PC-9 (cell line): ENCODE measurements around the gene PPP1R37. TPM values are rescaled to one million over a fixed set of nuclear protein-coding genes. Genes with fewer than 3 reads are reported as not detected.

ENCODE experiments used
- BruUV-seq: library from RNA; stranded (reverse); fragments of 400-500 nt; replicated peaks from 2 replicates; lab custom pipeline; 2021; lab: Mats Ljungman, UMichigan
- CTCF ChIA-PET: fragments of 300-600 bp; sonication (Branson Sonifier 250); formaldehyde crosslinking; loops from one replicate; lab custom pipeline; 2022; ENCODE audit warnings: antibody characterized with exemption; lab: Charles Lee
- POLR2A ChIA-PET: fragments of 300-600 bp; sonication (Branson Sonifier 250); formaldehyde crosslinking; loops from one replicate; lab custom pipeline; 2022; ENCODE audit warnings: antibody characterized with exemption; ENCODE audit not compliant: unreplicated experiment; lab: Charles Lee
- DNase-seq, 2 experiments: peaks; one replicate each; pipeline versions ENCODE4 v3.0.0 to v3.0.0-alpha.2; 2015 to 2022; ENCODE audit warnings: mixed read lengths in 1 of 2
- H2AFZ ChIP-seq: fragments of 200-600 bp; sonication (generic); 2 replicates; pipeline ENCODE4 v1.8.1; 2017; ENCODE audit warnings: antibody characterized with exemption
- H3F3A ChIP-seq: fragments of 200-600 bp; sonication (generic); 2 replicates; pipeline ENCODE4 v1.8.1; 2017; ENCODE audit warnings: antibody characterized with exemption, mild to moderate bottlenecking, low read depth; ENCODE audit not compliant: insufficient read depth
- H3K27ac ChIP-seq: fragments of 200-600 bp; sonication (generic); 2 replicates; pipeline ENCODE4 v1.6.1; 2016; ENCODE audit warnings: mixed run types
- H3K27me3 ChIP-seq: fragments of 200-600 bp; sonication (generic); 2 replicates; pipeline ENCODE4 v1.6.1; 2016; ENCODE audit warnings: low read depth, mixed run types; ENCODE audit not compliant: insufficient read depth
- H3K36me3 ChIP-seq: fragments of 200-600 bp; sonication (generic); 2 replicates; pipeline ENCODE4 v1.6.1; 2016; ENCODE audit warnings: low read depth, mixed run types
- H3K4me1 ChIP-seq: fragments of 200-600 bp; sonication (generic); replicated peaks from 2 replicates; pipeline ENCODE4 v1.6.1; 2016; ENCODE audit warnings: mixed run types; ENCODE audit not compliant: insufficient read depth
- H3K4me2 ChIP-seq: fragments of 200-600 bp; sonication (generic); 2 replicates; pipeline ENCODE4 v1.6.1; 2017; ENCODE audit warnings: mixed run types
- H3K4me3 ChIP-seq: fragments of 200-600 bp; sonication (generic); 2 replicates; pipeline ENCODE4 v1.6.1; 2016; ENCODE audit warnings: mixed run types
- H3K79me2 ChIP-seq: fragments of 200-600 bp; sonication (generic); 2 replicates; pipeline ENCODE4 v1.6.1; 2017; ENCODE audit warnings: low read depth, mixed run types
- H3K9me2 ChIP-seq: fragments of 200-600 bp; sonication (generic); 2 replicates; pipeline ENCODE4 v1.8.1; 2017; ENCODE audit warnings: mild to moderate bottlenecking; ENCODE audit not compliant: insufficient read depth
- H3K9me3 ChIP-seq: fragments of 200-600 bp; sonication (generic); 2 replicates; pipeline ENCODE4 v1.8.1; 2016; ENCODE audit warnings: low read depth; ENCODE audit not compliant: insufficient read depth
- H4K20me1 ChIP-seq: fragments of 200-600 bp; sonication (generic); 2 replicates; pipeline ENCODE4 v1.8.1; 2017; ENCODE audit not compliant: insufficient read depth
- EZH2 ChIP-seq: fragments of 200-600 bp; sonication (generic); IDR thresholded peaks from 2 replicates; pipeline ENCODE4 v1.8.0; 2017; ENCODE audit warnings: antibody characterized with exemption, low read depth
- intact Hi-C: fragments of 100-400 bp; cut with micrococcal nuclease; formaldehyde crosslinking; loops from one replicate; pipeline ENCODE4 v1.10.0; 2022; ENCODE audit not compliant: unreplicated experiment
- total RNA-seq: library from RNA; stranded (reverse); gene quantifications from 2 replicates; pipeline ENCODE4 v1.2.3, GENCODE V29; 2021
- TF ChIP-seq, protein P1 (sequence below): fragments of 200-600 bp; sonication (generic); conservative IDR thresholded peaks from 2 replicates; pipeline ENCODE4 v1.6.1; 2017; ENCODE audit warnings: mixed run types, antibody characterized with exemption, mild to moderate bottlenecking, moderate library complexity

PPP1R37 gene
- total RNA-seq, 1 experiment from 2014 or later, result 41.1 TPM

DNA sequence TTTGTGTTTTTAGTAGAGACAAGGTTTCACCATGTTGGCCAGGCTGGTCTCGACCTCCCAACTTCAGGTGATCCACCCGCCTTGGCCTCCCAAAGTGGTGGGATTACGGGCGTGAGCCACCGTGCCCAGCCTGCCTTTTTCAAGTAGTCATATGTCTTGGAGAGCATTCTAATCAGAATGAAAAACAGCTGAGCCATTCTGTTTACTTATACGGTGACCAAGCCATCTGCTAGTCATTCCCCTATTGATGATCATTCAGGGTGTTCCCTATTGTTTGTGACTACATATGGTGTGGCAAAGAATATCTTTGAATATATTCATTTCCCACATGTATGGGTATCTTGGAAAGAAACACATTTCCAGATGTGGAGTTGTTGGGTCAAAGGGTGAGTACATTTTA is 102.8 kb downstream of the PPP1R37 start:
- H3K27me3 ChIP-seq, result no peaks in the 10 kb centered on the region
- H2AFZ ChIP-seq, result no peak overlapping the region
- H3K9me3 ChIP-seq, result no peaks in the 10 kb centered on the region
- H3K4me1 ChIP-seq, result no peaks in the 10 kb centered on the region
- ChIA-PET CTCF (no interaction called here), POLR2A (no interaction called here)
- no peaks in the 10 kb centered on the region for H3F3A ChIP-seq
- TF ChIP-seq, protein P1, sequence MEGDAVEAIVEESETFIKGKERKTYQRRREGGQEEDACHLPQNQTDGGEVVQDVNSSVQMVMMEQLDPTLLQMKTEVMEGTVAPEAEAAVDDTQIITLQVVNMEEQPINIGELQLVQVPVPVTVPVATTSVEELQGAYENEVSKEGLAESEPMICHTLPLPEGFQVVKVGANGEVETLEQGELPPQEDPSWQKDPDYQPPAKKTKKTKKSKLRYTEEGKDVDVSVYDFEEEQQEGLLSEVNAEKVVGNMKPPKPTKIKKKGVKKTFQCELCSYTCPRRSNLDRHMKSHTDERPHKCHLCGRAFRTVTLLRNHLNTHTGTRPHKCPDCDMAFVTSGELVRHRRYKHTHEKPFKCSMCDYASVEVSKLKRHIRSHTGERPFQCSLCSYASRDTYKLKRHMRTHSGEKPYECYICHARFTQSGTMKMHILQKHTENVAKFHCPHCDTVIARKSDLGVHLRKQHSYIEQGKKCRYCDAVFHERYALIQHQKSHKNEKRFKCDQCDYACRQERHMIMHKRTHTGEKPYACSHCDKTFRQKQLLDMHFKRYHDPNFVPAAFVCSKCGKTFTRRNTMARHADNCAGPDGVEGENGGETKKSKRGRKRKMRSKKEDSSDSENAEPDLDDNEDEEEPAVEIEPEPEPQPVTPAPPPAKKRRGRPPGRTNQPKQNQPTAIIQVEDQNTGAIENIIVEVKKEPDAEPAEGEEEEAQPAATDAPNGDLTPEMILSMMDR, result no peak
- TF ChIP-seq EZH2, result no peak
- H3K27ac ChIP-seq, result no peak overlapping the region
- H3K4me3 ChIP-seq, result no peak overlapping the region
- no peaks in the 10 kb centered on the region for H3K79me2 ChIP-seq
- no TSS peak for BruUV-seq
- intact Hi-C loops, result no loop called here
- no peaks in the 10 kb centered on the region for H4K20me1 ChIP-seq
- H3K4me2 ChIP-seq, result no peak overlapping the region
- no peak for DNase-seq
- H3K9me2 ChIP-seq, result no peaks in the 10 kb centered on the region
- H3K36me3 ChIP-seq, result no peaks in the 10 kb centered on the region

Other genes starting within 250 kb of the PPP1R37 start
- 115 and 136 TPM in 2 replicates for gene NECTIN2, start 246.9 kb upstream of the PPP1R37 start, total RNA-seq
- 83.6 and 86.0 TPM in 2 replicates for gene TOMM40, start 201.9 kb upstream of the PPP1R37 start, total RNA-seq
- gene APOE, start 187.4 kb upstream of the PPP1R37 start, total RNA-seq, result 11.5 and 16.5 TPM in 2 replicates
- gene APOC1, start 178.6 kb upstream of the PPP1R37 start, total RNA-seq, result 27.4 and 31.1 TPM in 2 replicates
- gene APOC4, start 150.9 kb upstream of the PPP1R37 start, total RNA-seq, result not detected in 2 replicates
- not detected in 2 replicates for gene APOC2, start 147.1 kb upstream of the PPP1R37 start, total RNA-seq
- gene CLPTM1, start 137.8 kb upstream of the PPP1R37 start, total RNA-seq, result 98.2 and 111 TPM in 2 replicates
- gene RELB, start 91.7 kb upstream of the PPP1R37 start, total RNA-seq, result 5.8 and 10.6 TPM in 2 replicates
- 74.1 and 76.8 TPM in 2 replicates for gene CLASRP, start 54.1 kb upstream of the PPP1R37 start, total RNA-seq
- gene ZNF296, start 16.7 kb upstream of the PPP1R37 start, total RNA-seq, result 3.1 and 3.7 TPM in 2 replicates
- gene GEMIN7, start 13.9 kb upstream of the PPP1R37 start, total RNA-seq, result 29.6 and 30.6 TPM in 2 replicates
- gene NKPD1, start 67.8 kb downstream of the PPP1R37 start, total RNA-seq, result 0.37 and 0.75 TPM in 2 replicates
- 61.6 and 104 TPM in 2 replicates for gene TRAPPC6A, start 85.1 kb downstream of the PPP1R37 start, total RNA-seq
- 11.5 and 17.8 TPM in 2 replicates for gene BLOC1S3, start 85.6 kb downstream of the PPP1R37 start, total RNA-seq
- gene EXOC3L2, start 152.2 kb downstream of the PPP1R37 start, total RNA-seq, result not detected in 2 replicates
- 49.4 and 85.8 TPM in 2 replicates for gene MARK4, start 158.1 kb downstream of the PPP1R37 start, total RNA-seq
- gene CKM, start 229.7 kb downstream of the PPP1R37 start, total RNA-seq, result not detected in 2 replicates
- gene KLC3, start 247.6 kb downstream of the PPP1R37 start, total RNA-seq, result 20.6 and 30.7 TPM in 2 replicates